ENCODE data around the gene MRGPRX1.
"Not testable (repeated sequence)": the region's sequence is repeated elsewhere in the genome, so short reads cannot be mapped to it uniquely, and the experiment has no call there.

DNA sequence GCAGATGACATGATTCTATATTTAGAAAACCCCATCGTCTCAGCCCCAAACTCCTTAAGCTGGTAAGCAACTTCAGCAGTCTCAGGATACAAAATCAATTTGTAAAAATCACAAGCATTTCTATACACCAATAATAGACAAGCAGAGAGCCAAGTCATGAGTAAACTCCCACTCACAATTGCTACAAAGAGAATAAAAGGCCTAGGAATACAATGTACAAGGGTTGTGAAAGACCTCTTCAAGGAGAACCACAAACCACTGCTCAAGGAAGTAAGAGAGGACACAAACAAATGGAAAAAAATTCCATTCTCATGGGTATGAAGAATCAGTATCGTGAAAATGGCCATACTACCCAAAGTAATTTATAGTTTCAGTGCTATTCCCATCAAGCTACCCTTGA lies 13.8 kb downstream of the MRGPRX1 start:
- TF ChIP-seq, protein P1, sequence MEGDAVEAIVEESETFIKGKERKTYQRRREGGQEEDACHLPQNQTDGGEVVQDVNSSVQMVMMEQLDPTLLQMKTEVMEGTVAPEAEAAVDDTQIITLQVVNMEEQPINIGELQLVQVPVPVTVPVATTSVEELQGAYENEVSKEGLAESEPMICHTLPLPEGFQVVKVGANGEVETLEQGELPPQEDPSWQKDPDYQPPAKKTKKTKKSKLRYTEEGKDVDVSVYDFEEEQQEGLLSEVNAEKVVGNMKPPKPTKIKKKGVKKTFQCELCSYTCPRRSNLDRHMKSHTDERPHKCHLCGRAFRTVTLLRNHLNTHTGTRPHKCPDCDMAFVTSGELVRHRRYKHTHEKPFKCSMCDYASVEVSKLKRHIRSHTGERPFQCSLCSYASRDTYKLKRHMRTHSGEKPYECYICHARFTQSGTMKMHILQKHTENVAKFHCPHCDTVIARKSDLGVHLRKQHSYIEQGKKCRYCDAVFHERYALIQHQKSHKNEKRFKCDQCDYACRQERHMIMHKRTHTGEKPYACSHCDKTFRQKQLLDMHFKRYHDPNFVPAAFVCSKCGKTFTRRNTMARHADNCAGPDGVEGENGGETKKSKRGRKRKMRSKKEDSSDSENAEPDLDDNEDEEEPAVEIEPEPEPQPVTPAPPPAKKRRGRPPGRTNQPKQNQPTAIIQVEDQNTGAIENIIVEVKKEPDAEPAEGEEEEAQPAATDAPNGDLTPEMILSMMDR (IDR thresholded peaks at IDR 0.05), result not testable (repeated sequence)
- TF ChIP-seq POLR2A (IDR thresholded peaks at IDR 0.05), result not testable (repeated sequence)

All from lower leg skin (tissue), 3 donors.